DMS53 treated with DMSO at 0.1 percent for 48 hours (cell line): ENCODE results near the gene PSME1.

Experiments
- DNase-seq: peaks from one replicate; lab custom pipeline; 2025; ENCODE audit not compliant: unreplicated experiment; lab: John Stamatoyannopoulos, UW

PSME1 gene

GRCh38 chr14:24146453-24146977, 10.5 kb downstream of the PSME1 start, which contains the start of gene PSME2:
Gene PSME2, minus strand, starts transcription at chr14:24146610. Its CDS starts 29 bp downstream, at chr14:24146581.
- DNase-seq: peak; percentile 79

- DNase-seq: peak; percentile 94
Observed at GRCh38 chr14:24146978-24147760, 11.2 kb downstream of the PSME1 start, which contains the start of gene RNF31. Gene RNF31, plus strand, starts transcription at chr14:24147498. Its CDS starts 201 bp downstream, at chr14:24147699.

GRCh38 chr14:24147761-24148428, 11.9 kb downstream of the PSME1 start:
- no peak for DNase-seq

- DNase-seq: no peak
Observed at GRCh38 chr14:24149302-24149969, 13.4 kb downstream of the PSME1 start.

- DNase-seq: no peak
Observed at GRCh38 chr14:24150061-24150460, 14.1 kb downstream of the PSME1 start.

- no peak for DNase-seq
Observed at GRCh38 chr14:24150567-24150966, 14.6 kb downstream of the PSME1 start.

- no peak for DNase-seq
Observed at GRCh38 chr14:24150993-24151392, 15.0 kb downstream of the PSME1 start.

- DNase-seq: no peak
Observed at GRCh38 chr14:24151404-24152080, 15.5 kb downstream of the PSME1 start.

GRCh38 chr14:24155100-24155499, 19.1 kb downstream of the PSME1 start:
- DNase-seq: no peak

- DNase-seq: no peak
Observed at GRCh38 chr14:24156840-24157239, 20.8 kb downstream of the PSME1 start.

- no peak for DNase-seq
Observed at GRCh38 chr14:24157331-24157730, 21.3 kb downstream of the PSME1 start.

GRCh38 chr14:24159777-24160498, 23.9 kb downstream of the PSME1 start:
- no peak for DNase-seq

- DNase-seq: no peak
Observed at GRCh38 chr14:24160499-24160849, 24.5 kb downstream of the PSME1 start.

GRCh38 chr14:24160850-24161804, 25.1 kb downstream of the PSME1 start, which contains the start of gene IRF9:
Gene IRF9, plus strand, starts transcription at chr14:24161265. Its CDS starts 880 bp downstream, at chr14:24162145.
- DNase-seq: peak; percentile 94

GRCh38 chr14:24162093-24162492, 26.1 kb downstream of the PSME1 start:
- no peak for DNase-seq

- DNase-seq: no peak
Observed at GRCh38 chr14:24164518-24164991, 28.6 kb downstream of the PSME1 start.

GRCh38 chr14:24165785-24166184, 29.8 kb downstream of the PSME1 start:
- DNase-seq: no peak

GRCh38 chr14:24167469-24168114, 31.6 kb downstream of the PSME1 start:
- no peak for DNase-seq
